ENCODE measurements around the gene HSBP1. TPM values are rescaled to one million over a fixed set of nuclear protein-coding genes. Genes with fewer than 3 reads are reported as not detected.

HSBP1 gene
- total and polyA plus RNA-seq, 2 of the 8 experiments (the other 6 are each of a cell fraction or from before 2014, with no cell fraction given): 78.4 to 219 TPM

DNA sequence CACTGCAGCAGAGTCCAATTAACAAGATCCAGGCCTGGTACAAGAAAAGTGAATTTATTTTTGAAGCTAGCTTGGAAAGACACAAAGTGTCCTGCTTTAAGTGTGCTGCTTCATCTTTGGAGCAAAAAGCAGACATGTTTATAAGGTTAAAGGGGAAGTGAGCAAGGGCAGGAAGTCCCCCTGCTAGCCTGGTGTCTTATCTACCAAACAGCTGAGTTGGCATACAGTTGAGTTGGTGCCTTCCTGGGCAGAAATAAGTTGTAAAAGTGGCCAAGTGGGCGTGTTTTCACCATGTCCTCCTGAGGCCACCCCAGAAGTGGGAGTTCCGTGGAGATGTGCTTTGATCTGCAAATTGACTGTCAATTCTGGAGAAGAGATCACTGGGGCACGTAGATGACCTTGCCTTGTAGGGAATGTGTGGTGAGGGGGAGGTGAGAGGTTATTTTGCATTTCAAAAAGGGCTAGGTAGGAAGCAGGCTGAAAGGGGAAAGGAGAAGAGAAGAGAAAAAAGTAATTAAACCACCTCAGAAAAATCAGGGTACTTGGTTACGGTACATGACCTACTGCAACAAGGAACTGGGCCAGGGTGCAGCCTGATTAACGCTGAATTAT is 38.3 kb upstream of the HSBP1 start:
- no peak overlapping the region for H4K5ac ChIP-seq (ENCODE audit: insufficient read length, low read depth, low read length)
- peak overlapping the region; percentile 50 to 63 for H3K4me2 ChIP-seq (ENCODE audit: insufficient read depth in 1 of 2, low read depth in 2 of 2, low read length in 2 of 2)
- H3K23me2 ChIP-seq (ENCODE audit: low read depth, low read length): 0 out of 2 replicates have a peak, but pooled peaks cover 2% of the 10 kb centered on the region
- no peaks in the 10 kb centered on the region for H3K79me2 ChIP-seq (ENCODE audit: control insufficient read depth in 1 of 2, insufficient read depth in 2 of 2, low read length in 2 of 2)
- 56% methylated on average over 5 of the region's 5 CpGs; no CpG with 5 or more reads in 1 of the 2 experiments for WGBS, 2 experiments (ENCODE audit: extremely low coverage in 1 of 2, insufficient coverage in 1 of 2, insufficient read length in 1 of 2, insufficient replicate concordance in 2 of 2, low coverage in 1 of 2, low lambda C conversion rate in 2 of 2, missing lambda C conversion rate in 1 of 2)
- peak overlapping the region; percentile 66 for H4K91ac ChIP-seq (replicated peaks; ENCODE audit: insufficient read length, low read length)
- peak overlapping the region; percentile 95 for H2BK12ac ChIP-seq (ENCODE audit: low read depth, low read length)
- no peak overlapping the region for H3K23ac ChIP-seq (ENCODE audit: insufficient read length)
- H3K36me3 ChIP-seq (ENCODE audit: control insufficient read depth in 2 of 4, insufficient read depth in 4 of 4, low read length in 3 of 4): no peaks in the 10 kb centered on the region
- DNase-seq (ENCODE audit: low read depth in 1 of 2, low spot score in 2 of 2) (no peak), FAIRE-seq (peak; percentile 62)
- peaks cover 2 to 11% (median 6%) of the 10 kb centered on the region in 4 experiments; a peak in 5 of 7 replicates for H3K4me1 ChIP-seq (replicated peaks in 1 of 4; ENCODE audit: control insufficient read depth in 3 of 4, insufficient read depth in 4 of 4, low read length in 3 of 4)
- CTCF ChIA-PET (ENCODE audit: partially characterized antibody): no interaction called here
- no peak overlapping the region for H3K56ac ChIP-seq (replicated peaks; ENCODE audit: insufficient read length, low read depth, low read length)
- no peak overlapping the region for H3K14ac ChIP-seq (ENCODE audit: insufficient read length)
- H2BK20ac ChIP-seq (ENCODE audit: low read length): peak overlapping the region; percentile 98
- H3K4me3 ChIP-seq (ENCODE audit: extremely low read depth in 1 of 4, insufficient read depth in 2 of 4, low read depth in 3 of 4, low read length in 4 of 4): peak overlapping the region in 1 of 4 experiments; percentile 12; a peak in 2 of 8 replicates
- peak overlapping the region; percentile 96; the same call in 1 of the 2 replicates for H2AK5ac ChIP-seq (ENCODE audit: low read depth, low read length)
- no peak overlapping the region for H3K27ac ChIP-seq (ENCODE audit: low read depth, low read length)
- no peaks in the 10 kb centered on the region for H3K9me3 ChIP-seq (ENCODE audit: insufficient read depth in 2 of 2, low read depth in 1 of 2, low read length in 1 of 2)
- peak overlapping the region; percentile 34; the same call in 1 of the 2 replicates for H2BK15ac ChIP-seq (ENCODE audit: low read length)
- H2BK5ac ChIP-seq (ENCODE audit: low read depth, low read length): peak overlapping the region; percentile 83; the same call in 1 of the 2 replicates
- H3K4ac ChIP-seq (replicated peaks; ENCODE audit: insufficient read length, low read depth, low read length): peak overlapping the region; percentile 49
- no peaks in the 10 kb centered on the region for H3K27me3 ChIP-seq (replicated peaks in 1 of 4; ENCODE audit: control insufficient read depth in 3 of 4, extremely low read depth in 1 of 4, insufficient read depth in 3 of 4, low read length in 3 of 4)
- no peak overlapping the region for H4K8ac ChIP-seq (ENCODE audit: extremely low read depth, insufficient read depth, low read length)
- peak overlapping the region; percentile 73 for H2BK120ac ChIP-seq (replicated peaks; ENCODE audit: low read depth, low read length)
- no peak overlapping the region for H3K9ac ChIP-seq (replicated peaks in 1 of 4; ENCODE audit: extremely low read depth in 1 of 4, low read depth in 3 of 4, low read length in 3 of 4)
- H2AFZ ChIP-seq (ENCODE audit: low read length): no peak overlapping the region
- H3K79me1 ChIP-seq (ENCODE audit: low read depth, low read length): no peaks in the 10 kb centered on the region
- H4K20me1 ChIP-seq (replicated peaks in 1 of 2; ENCODE audit: control insufficient read depth in 1 of 2, insufficient read depth in 2 of 2, low read length in 2 of 2): no peaks in the 10 kb centered on the region
- POLR2A ChIA-PET (ENCODE audit: partially characterized antibody): no interaction called here
- 0 out of 2 replicates have a peak overlapping the region, but pooled peaks have one; percentile 55 for H3K18ac ChIP-seq (ENCODE audit: extremely low read depth, low read length)
- TF ChIP-seq TAF7 (optimal IDR thresholded peaks at IDR 0.05; ENCODE audit: borderline replicate concordance, low read depth, low read length) (no peak), TBP (IDR thresholded peaks at IDR 0.05; ENCODE audit: low read depth, low read length) (no peak), CEBPB (IDR thresholded peaks at IDR 0.05; ENCODE audit: low read depth, low read length) (no peak), KDM4A (IDR thresholded peaks at IDR 0.05; ENCODE audit: low read depth, low read length, severe bottlenecking) (no peak), POLR2AphosphoS5 (IDR thresholded peaks at IDR 0.05; ENCODE audit: low read depth, low read length) (no peak), SRF (IDR thresholded peaks at IDR 0.05; ENCODE audit: low read depth, low read length) (peak; percentile 43; the same call in 1 of the 2 replicates), MAFK (IDR thresholded peaks at IDR 0.05; ENCODE audit: low read depth, low read length) (0 out of 2 replicates have a peak, but pooled peaks have one; percentile 30), KDM5A (IDR thresholded peaks at IDR 0.05; ENCODE audit: low read length) (no peak), BCL11A (IDR thresholded peaks at IDR 0.05; ENCODE audit: low read depth in 2 of 2, low read length in 2 of 2) (no peak), POU5F1 (IDR thresholded peaks at IDR 0.05; ENCODE audit: low read depth, low read length) (no peak), EGR1 (IDR thresholded peaks at IDR 0.05; ENCODE audit: borderline replicate concordance, low read depth, low read length) (peak; percentile 55), JUN (IDR thresholded peaks at IDR 0.05; ENCODE audit: low read depth, low read length) (no peak)
- TF ChIP-seq, protein P1, sequence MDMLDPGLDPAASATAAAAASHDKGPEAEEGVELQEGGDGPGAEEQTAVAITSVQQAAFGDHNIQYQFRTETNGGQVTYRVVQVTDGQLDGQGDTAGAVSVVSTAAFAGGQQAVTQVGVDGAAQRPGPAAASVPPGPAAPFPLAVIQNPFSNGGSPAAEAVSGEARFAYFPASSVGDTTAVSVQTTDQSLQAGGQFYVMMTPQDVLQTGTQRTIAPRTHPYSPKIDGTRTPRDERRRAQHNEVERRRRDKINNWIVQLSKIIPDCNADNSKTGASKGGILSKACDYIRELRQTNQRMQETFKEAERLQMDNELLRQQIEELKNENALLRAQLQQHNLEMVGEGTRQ (IDR thresholded peaks at IDR 0.05; ENCODE audit: low read length): no peak

Measured in H1 (cell line).